A549 treated with RU486 at 1 μM for 4 hours (cell line): ENCODE results near the gene NCK2. TPM values are rescaled to one million over a fixed set of nuclear protein-coding genes. Genes with fewer than 3 reads are reported as not detected.

ENCODE experiments used
- total RNA-seq: library from RNA; stranded (reverse); fragments of 200-300 nt; extraction: Qiagen RNA extraction; gene quantifications from 5 replicates; pipeline ENCODE4 v1.2.3, GENCODE V29; 2022; ENCODE audit warnings: low read depth

Gene NCK2
- total RNA-seq = 20.4 to 29.2 TPM (median 24.5 TPM) in 5 replicates

GRCh38 chr2:105744909-105745853 is at the start of gene NCK2:
Gene NCK2 (plus strand): TSS chr2:105744912. CDS start chr2:105855064, 110,152 bp downstream.

